CD4-positive, alpha-beta T cell treated with Interleukin-12 subunit alpha and Interleukin-12 subunit beta, for 1 hour (primary cell): ENCODE results near the gene RAB44.

Experiments used
- DNase-seq: peaks from one replicate; pipeline ENCODE4 v3.0.0-alpha.2; 2020

RAB44 gene

GRCh38 chr6:36670271-36670670 lies 27.4 kb upstream of the RAB44 start:
- no peak for DNase-seq

GRCh38 chr6:36671687-36672375 lies 25.8 kb upstream of the RAB44 start:
- DNase-seq: no peak

- DNase-seq: no peak
Measured at GRCh38 chr6:36673882-36674281, 23.7 kb upstream of the RAB44 start.

- no peak for DNase-seq
Measured at GRCh38 chr6:36674942-36675341, 22.7 kb upstream of the RAB44 start.

GRCh38 chr6:36676141-36677058 lies 21.2 kb upstream of the RAB44 start:
- no peak for DNase-seq

- no peak for DNase-seq
Measured at GRCh38 chr6:36677059-36677749, 20.4 kb upstream of the RAB44 start.

- DNase-seq: no peak
Measured at GRCh38 chr6:36677753-36678487, 19.7 kb upstream of the RAB44 start.

GRCh38 chr6:36678488-36679042 lies 19.1 kb upstream of the RAB44 start, which contains the start of gene CDKN1A:
Gene CDKN1A, plus strand, starts transcription at chr6:36678714. Its CDS starts 5,388 bp downstream, at chr6:36684102.
- peak; percentile 84 for DNase-seq

- peak; percentile 38 for DNase-seq
Measured at GRCh38 chr6:36679043-36679833, 18.4 kb upstream of the RAB44 start.

- peak; percentile 87 for DNase-seq
Measured at GRCh38 chr6:36682328-36683144, 15.1 kb upstream of the RAB44 start.

- no peak for DNase-seq
Measured at GRCh38 chr6:36683145-36683655, 14.4 kb upstream of the RAB44 start.

- no peak for DNase-seq
Measured at GRCh38 chr6:36683656-36684446, 13.8 kb upstream of the RAB44 start.

- DNase-seq: no peak
Measured at GRCh38 chr6:36684447-36684812, 13.2 kb upstream of the RAB44 start.

GRCh38 chr6:36685166-36685924 lies 12.3 kb upstream of the RAB44 start:
- DNase-seq: no peak

- no peak for DNase-seq
Measured at GRCh38 chr6:36685926-36686667, 11.5 kb upstream of the RAB44 start.

- DNase-seq: no peak
Measured at GRCh38 chr6:36686668-36687513, 10.7 kb upstream of the RAB44 start.
